HFFc6 (cell line): ENCODE results near the gene ST3GAL5. TPM values are rescaled to one million over a fixed set of nuclear protein-coding genes. Genes with fewer than 3 reads are reported as not detected.

Experiments
- DNase-seq: peaks from one replicate; pipeline ENCODE4 v3.0.0-alpha.2; 2018
- H3K27ac Mint-ChIP-seq: 2 replicates; pipeline ENCODE4 v1.8.0; 2020; ENCODE audit warnings: mild to moderate bottlenecking, mixed read lengths
- H3K27me3 Mint-ChIP-seq: 2 replicates; pipeline ENCODE4 v1.8.0; 2021; ENCODE audit warnings: mild to moderate bottlenecking, moderate library complexity, mixed read lengths; ENCODE audit not compliant: insufficient read depth
- H3K36me3 Mint-ChIP-seq: 2 replicates; pipeline ENCODE4 v1.8.0; 2021; ENCODE audit warnings: low read depth, mixed read lengths
- H3K4me1 Mint-ChIP-seq: 2 replicates; pipeline ENCODE4 v1.8.0; 2020; ENCODE audit warnings: low read depth, mixed read lengths
- H3K4me3 Mint-ChIP-seq: 2 replicates; pipeline ENCODE4 v1.8.0; 2020; ENCODE audit warnings: mild to moderate bottlenecking, moderate library complexity, mixed read lengths
- H3K9me3 Mint-ChIP-seq: 2 replicates; pipeline ENCODE4 v1.8.0; 2020; ENCODE audit warnings: mild to moderate bottlenecking, mixed read lengths
- CTCF ChIP-seq: fragments of 200-600 bp; sonication (generic); IDR thresholded peaks from 2 replicates; pipeline ENCODE4 v1.5.0; 2021; ENCODE audit warnings: antibody characterized with exemption, mild to moderate bottlenecking
- total RNA-seq, 6 experiments: library from RNA; stranded (reverse); fragmentation: NEBNext Ultra II Directional; extraction: Animal tissue kit (Norgen Biotek cat#: 25700); gene quantifications; 2 replicates in 1 of 6; 3 replicates in 5 of 6; pipeline ENCODE4 v1.2.3, GENCODE V29; 2021

ST3GAL5 gene
- total RNA-seq, 6 experiments from 2014 or later, result 12.7 to 17.4 (median 15.2) TPM

GRCh38 chr2:85813211-85813981, 75.4 kb downstream of the ST3GAL5 start:
- H3K9me3 Mint-ChIP-seq, result no peaks in the 10 kb centered on the region
- DNase-seq, result no peak
- H3K36me3 Mint-ChIP-seq, result no peaks in the 10 kb centered on the region
- TF ChIP-seq CTCF, result no peak
- H3K27me3 Mint-ChIP-seq, result peaks cover 5% of the 10 kb centered on the region
- peaks cover 51% of the 10 kb centered on the region for H3K4me1 Mint-ChIP-seq
- no peak overlapping the region for H3K4me3 Mint-ChIP-seq
- no peak overlapping the region for H3K27ac Mint-ChIP-seq

- Mint-ChIP-seq H3K36me3 (no peaks in the 10 kb centered on the region), H3K4me1 (peaks cover 51% of the 10 kb centered on the region), H3K4me3 (no peak overlapping the region), H3K9me3 (no peaks in the 10 kb centered on the region), H3K27ac (peak overlapping the region; percentile 90; the same call in 1 of the 2 replicates), H3K27me3 (peaks cover 5% of the 10 kb centered on the region)
- TF ChIP-seq CTCF, result no peak
- DNase-seq, result no peak
These were observed 76.6 kb downstream of the ST3GAL5 start for GRCh38 chr2:85812094-85812735.

- Mint-ChIP-seq H3K27me3 (peaks cover 5% of the 10 kb centered on the region), H3K4me1 (peaks cover 51% of the 10 kb centered on the region), H3K9me3 (no peaks in the 10 kb centered on the region), H3K36me3 (no peaks in the 10 kb centered on the region), H3K27ac (peak overlapping the region; percentile 90), H3K4me3 (peak overlapping the region; percentile 60)
- TF ChIP-seq CTCF, result no peak
- DNase-seq, result peak; percentile 44
These were observed 77.4 kb downstream of the ST3GAL5 start for GRCh38 chr2:85811180-85812093.

GRCh38 chr2:85810371-85811179, 78.2 kb downstream of the ST3GAL5 start:
- H3K27me3 Mint-ChIP-seq, result peaks cover 5% of the 10 kb centered on the region
- TF ChIP-seq CTCF, result no peak
- H3K4me1 Mint-ChIP-seq, result peaks cover 51% of the 10 kb centered on the region
- no peak for DNase-seq
- H3K9me3 Mint-ChIP-seq, result no peaks in the 10 kb centered on the region
- H3K27ac Mint-ChIP-seq, result peak overlapping the region; percentile 90
- H3K4me3 Mint-ChIP-seq, result no peak overlapping the region; the same call in 1 of the 2 replicates
- no peaks in the 10 kb centered on the region for H3K36me3 Mint-ChIP-seq

- DNase-seq, result no peak
- no peak overlapping the region for H3K4me3 Mint-ChIP-seq
- TF ChIP-seq CTCF, result no peak
- no peaks in the 10 kb centered on the region for H3K9me3 Mint-ChIP-seq
- no peaks in the 10 kb centered on the region for H3K36me3 Mint-ChIP-seq
- H3K27me3 Mint-ChIP-seq, result peaks cover 2% of the 10 kb centered on the region; the same call in 1 of the 2 replicates
- peaks cover 42% of the 10 kb centered on the region for H3K4me1 Mint-ChIP-seq
- H3K27ac Mint-ChIP-seq, result no peak overlapping the region
These were observed 81.0 kb downstream of the ST3GAL5 start for GRCh38 chr2:85807756-85808155.
